Stimulated activated CD8-positive, alpha-beta memory T cell treated with anti-CD3 and anti-CD28 coated beads, Interleukin-15, amount 100 ng/mL, for 4 hours (primary cell): ENCODE results near the gene C16orf86.

Experiments used
- DNase-seq, 2 donors: peaks; one replicate each; pipeline ENCODE4 v3.0.0-alpha.2; 2020; ENCODE audit warnings: low read depth in 2 of 2

The C16orf86 gene

GRCh38 chr16:67653789-67654402 lies 12.7 kb upstream of the C16orf86 start:
- DNase-seq, result no peak

GRCh38 chr16:67654403-67654911 lies 12.2 kb upstream of the C16orf86 start:
- no peak for DNase-seq

GRCh38 chr16:67655363-67655762 lies 11.3 kb upstream of the C16orf86 start:
- no peak for DNase-seq

GRCh38 chr16:67656344-67657016 lies 10.1 kb upstream of the C16orf86 start:
- no peak for DNase-seq

GRCh38 chr16:67657017-67657608 lies 9.5 kb upstream of the C16orf86 start:
- no peak for DNase-seq

GRCh38 chr16:67657751-67658518 lies 8.7 kb upstream of the C16orf86 start:
- no peak for DNase-seq

- DNase-seq, result no peak
These were observed 7.6 kb upstream of the C16orf86 start for GRCh38 chr16:67658849-67659674.

- DNase-seq, result peak; percentile 83 to 84
These were observed 6.7 kb upstream of the C16orf86 start, which contains the start of gene ACD for GRCh38 chr16:67659675-67660563. TSS of gene ACD (minus strand) at chr16:67660260. CDS start at chr16:67660220, 40 bp downstream.

GRCh38 chr16:67660564-67661028 lies 6.0 kb upstream of the C16orf86 start, which contains the start of gene PARD6A:
TSS of gene PARD6A (plus strand) at chr16:67660960. CDS start at chr16:67661039, 79 bp downstream.
- peak; percentile 89 to 93 for DNase-seq

GRCh38 chr16:67661101-67661761 lies 5.4 kb upstream of the C16orf86 start:
- no peak for DNase-seq

- no peak for DNase-seq
These were observed 4.5 kb upstream of the C16orf86 start for GRCh38 chr16:67661886-67662652.

- DNase-seq, result no peak
These were observed 4.0 kb upstream of the C16orf86 start for GRCh38 chr16:67662653-67663010.

GRCh38 chr16:67663151-67663876 lies 3.3 kb upstream of the C16orf86 start:
- DNase-seq, result no peak

GRCh38 chr16:67663877-67664222 lies 2.8 kb upstream of the C16orf86 start:
- no peak for DNase-seq

- DNase-seq, result no peak
These were observed 2.4 kb upstream of the C16orf86 start for GRCh38 chr16:67664258-67664657.

GRCh38 chr16:67664871-67665270 lies 1.7 kb upstream of the C16orf86 start:
- DNase-seq, result no peak

- no peak for DNase-seq
These were observed 1.0 kb upstream of the C16orf86 start for GRCh38 chr16:67665598-67665997.

GRCh38 chr16:67666032-67666551 lies 522 bp upstream of the C16orf86 start:
- no peak for DNase-seq
